GM23338 (cell line): ENCODE measurements around the gene GCNT1. TPM values are rescaled to one million over a fixed set of nuclear protein-coding genes. Genes with fewer than 3 reads are reported as not detected.
"Not testable (repeated sequence)": the region's sequence is repeated elsewhere in the genome, so short reads cannot be mapped to it uniquely, and the experiment has no call there.

Experiments used
- ATAC-seq: fragments of 200-7000 bp; cut with Tn5 transposase; 3 replicates; pipeline ENCODE4 v1.9.1; 2020
- DNase-seq: peaks from one replicate; pipeline ENCODE4 v3.0.0-alpha.2; 2015; ENCODE audit warnings: low spot score
- H2AFZ ChIP-seq: fragments of 200-600 bp; sonication (generic); 2 replicates; pipeline ENCODE4 v1.8.0; 2016; ENCODE audit warnings: antibody characterized with exemption, mild to moderate bottlenecking, moderate library complexity
- H3F3A ChIP-seq: fragments of 200-600 bp; sonication (generic); replicated peaks from 2 replicates; pipeline ENCODE4 v1.8.0; 2017; ENCODE audit warnings: antibody characterized with exemption, mixed run types, low read depth
- H3K27ac ChIP-seq: fragments of 200-600 bp; sonication (generic); 2 replicates; pipeline ENCODE4 v1.6.1; 2016; ENCODE audit warnings: low read depth
- H3K27me3 ChIP-seq: fragments of 200-600 bp; sonication (generic); 2 replicates; pipeline ENCODE4 v1.8.0; 2016; ENCODE audit warnings: mild to moderate bottlenecking, mixed run types, moderate library complexity; ENCODE audit not compliant: insufficient read depth
- H3K36me3 ChIP-seq: fragments of 200-600 bp; sonication (generic); 2 replicates; pipeline ENCODE4 v1.8.0; 2016; ENCODE audit warnings: mild to moderate bottlenecking; ENCODE audit not compliant: insufficient read depth
- H3K4me1 ChIP-seq: fragments of 200-600 bp; sonication (generic); 2 replicates; pipeline ENCODE4 v1.8.0; 2016; ENCODE audit warnings: mild to moderate bottlenecking, moderate library complexity; ENCODE audit not compliant: insufficient read depth
- H3K4me2 ChIP-seq: fragments of 200-600 bp; sonication (generic); 2 replicates; pipeline ENCODE4 v1.7.1; 2017; ENCODE audit warnings: mixed run types
- H3K4me3 ChIP-seq: fragments of 200-600 bp; sonication (generic); 2 replicates; pipeline ENCODE4 v1.6.1; 2016; ENCODE audit warnings: mixed run types
- H3K79me2 ChIP-seq: fragments of 200-600 bp; sonication (generic); replicated peaks from 2 replicates; pipeline ENCODE4 v1.8.0; 2017; ENCODE audit warnings: mild to moderate bottlenecking; ENCODE audit not compliant: insufficient read depth
- H3K9me2 ChIP-seq: fragments of 200-600 bp; sonication (generic); 2 replicates; pipeline ENCODE4 v1.8.0; 2017; ENCODE audit not compliant: insufficient read depth
- H4K20me1 ChIP-seq: fragments of 200-600 bp; sonication (generic); replicated peaks from 2 replicates; pipeline ENCODE4 v1.8.0; 2017; ENCODE audit warnings: mild to moderate bottlenecking; ENCODE audit not compliant: insufficient read depth
- H3K27ac Mint-ChIP-seq: 2 replicates; pipeline ENCODE4 v1.8.0; 2020; ENCODE audit warnings: inconsistent platforms, mild to moderate bottlenecking, moderate library complexity, mixed read lengths
- H3K27me3 Mint-ChIP-seq: 3 replicates; pipeline ENCODE4 v1.8.0; 2022; ENCODE audit warnings: low read depth, mild to moderate bottlenecking, moderate library complexity, mixed read lengths, inconsistent platforms; ENCODE audit not compliant: insufficient read depth, poor library complexity
- H3K36me3 Mint-ChIP-seq: 3 replicates; pipeline ENCODE4 v1.8.0; 2021; ENCODE audit warnings: low read depth, mild to moderate bottlenecking, inconsistent platforms, moderate library complexity, mixed read lengths
- H3K4me1 Mint-ChIP-seq: 3 replicates; pipeline ENCODE4 v1.8.0; 2020; ENCODE audit warnings: mild to moderate bottlenecking, inconsistent platforms, mixed read lengths
- H3K4me3 Mint-ChIP-seq: 3 replicates; pipeline ENCODE4 v1.8.0; 2021; ENCODE audit warnings: moderate library complexity, mild to moderate bottlenecking, inconsistent platforms, mixed read lengths
- H3K9me3 Mint-ChIP-seq: 3 replicates; pipeline ENCODE4 v1.8.0; 2020; ENCODE audit warnings: moderate library complexity, mild to moderate bottlenecking, inconsistent platforms, mixed read lengths
- CREB1 ChIP-seq: fragments of 250-450 bp; sonication (Bioruptor Pico); IDR thresholded peaks from 2 replicates; pipeline ENCODE4 v1.5.0; 2020; ENCODE audit warnings: low read depth, mild to moderate bottlenecking, moderate library complexity
- CTCF ChIP-seq, 2 experiments: fragments of 200-600 bp in 1 of 2; sonication (generic) in 1 of 2; conservative IDR thresholded peaks; 2 replicates each; pipeline versions ENCODE4 v1.5.1 to v1.6.1; 2016 to 2017; ENCODE audit warnings: antibody characterized with exemption in 2 of 2, low read depth in 2 of 2, mild to moderate bottlenecking in 2 of 2, moderate library complexity in 1 of 2
- JUNB ChIP-seq: IDR thresholded peaks from one replicate; pipeline ENCODE4 v1.6.1; 2016; ENCODE audit warnings: antibody characterized with exemption; ENCODE audit not compliant: unreplicated experiment
- POLR2AphosphoS5 ChIP-seq: IDR thresholded peaks from 2 replicates; pipeline ENCODE4 v1.6.1; 2016; ENCODE audit warnings: antibody characterized with exemption, low read depth
- REST ChIP-seq: IDR thresholded peaks from one replicate; pipeline ENCODE4 v1.6.1; 2018; ENCODE audit warnings: antibody characterized with exemption; ENCODE audit not compliant: unreplicated experiment
- ZNF114 ChIP-seq: fragments of 250-450 bp; sonication (Bioruptor Pico); IDR thresholded peaks from 2 replicates; pipeline ENCODE4 v1.5.0; 2020; ENCODE audit warnings: mild to moderate bottlenecking, moderate library complexity
- polyA plus RNA-seq: library from polyadenylated mRNA; unstranded; fragments of >200 nt; fragmentation: Nextera tagmentation; extraction: Ambion mirVana; gene quantifications from 2 replicates; pipeline ENCODE4 v1.2.1, GENCODE V29; 2016
- total RNA-seq: library from RNA; depleted of rRNA; stranded (reverse); fragments of >200 nt; shearing (Covaris generic); gene quantifications from 2 replicates; pipeline ENCODE4 v1.2.3, GENCODE V29; 2014

GCNT1 gene
- total and polyA plus RNA-seq, 2 experiments from 2014 or later, result 4.2 to 11.4 TPM

- no peak for TF ChIP-seq CTCF (conservative IDR thresholded peaks at IDR 0.05; ENCODE audit: low read depth in 2 of 2)
- no peak for TF ChIP-seq CREB1
- TF ChIP-seq JUNB, result no peak
- TF ChIP-seq POLR2AphosphoS5, result no peak
- TF ChIP-seq REST, result no peak
- no peak for TF ChIP-seq ZNF114 (CRISPR knock-in tag)
Observed at GRCh38 chr9:76521906-76522305, 62.9 kb downstream of the GCNT1 start (continued).

GRCh38 chr9:76523617-76524200 is 64.7 kb downstream of the GCNT1 start:
- not testable (repeated sequence) for H3K4me2 ChIP-seq, H3K4me3 Mint-ChIP-seq, H3K27ac ChIP-seq

GRCh38 chr9:76525196-76525595 is 66.2 kb downstream of the GCNT1 start:
- Mint-ChIP-seq H3K27me3 (peaks cover 2% of the 10 kb centered on the region), H3K4me1 (no peaks in the 10 kb centered on the region)

More at GRCh38 chr9:76523617-76524200, 64.7 kb downstream of the GCNT1 start:
- not testable (repeated sequence) for H3K36me3 Mint-ChIP-seq, H3F3A ChIP-seq, ATAC-seq, H2AFZ ChIP-seq, DNase-seq, H3K9me3 Mint-ChIP-seq, H3K4me1 ChIP-seq, H3K4me3 ChIP-seq, H3K9me2 ChIP-seq, H3K27me3 Mint-ChIP-seq, H3K36me3 ChIP-seq, H4K20me1 ChIP-seq, H3K4me1 Mint-ChIP-seq, H3K27ac Mint-ChIP-seq, H3K79me2 ChIP-seq, H3K27me3 ChIP-seq

More at GRCh38 chr9:76525196-76525595, 66.2 kb downstream of the GCNT1 start:
- peaks cover 2% of the 10 kb centered on the region; the same call in 1 of the 3 replicates for H3K36me3 Mint-ChIP-seq
- Histone ChIP-seq H4K20me1 (no peaks in the 10 kb centered on the region), H3K4me1 (no peaks in the 10 kb centered on the region), H3F3A (no peaks in the 10 kb centered on the region), H2AFZ (no peak overlapping the region), H3K79me2 (no peaks in the 10 kb centered on the region), H3K36me3 (no peaks in the 10 kb centered on the region), H3K27ac (no peak overlapping the region), H3K9me2 (no peaks in the 10 kb centered on the region), H3K4me2 (no peak overlapping the region), H3K4me3 (no peak overlapping the region), H3K27me3 (no peaks in the 10 kb centered on the region)
- TF ChIP-seq ZNF114 (CRISPR knock-in tag) (no peak), JUNB (no peak)
- H3K4me3 Mint-ChIP-seq, result no peak overlapping the region
- DNase-seq (no peak), ATAC-seq (no peak)
- no peak overlapping the region for H3K27ac Mint-ChIP-seq
- H3K9me3 Mint-ChIP-seq, result 0 out of 3 replicates have a peak, but pooled peaks cover 2% of the 10 kb centered on the region
